Activated CD4-positive, alpha-beta memory T cell treated with anti-CD3 and anti-CD28 coated beads for 36 hours (primary cell): ENCODE results near the gene SLC25A19. TPM values are rescaled to one million over a fixed set of nuclear protein-coding genes. Genes with fewer than 3 reads are reported as not detected.
A peak's percentile ranks its signal among the peaks of the same experiment; 100 is the strongest.
"Not testable (repeated sequence)": the region's sequence is repeated elsewhere in the genome, so short reads cannot be mapped to it uniquely, and the experiment has no call there.

Experiments
- CTCF ChIA-PET: fragments of 350-600 bp; sonication (Branson Sonifier 250); formaldehyde crosslinking; loops from one replicate; lab custom pipeline; 2021; ENCODE audit warnings: antibody characterized with exemption, inconsistent platforms; lab: Charles Lee
- POLR2A ChIA-PET: fragments of 350-600 bp; sonication (Branson Sonifier 250); formaldehyde crosslinking; loops from one replicate; lab custom pipeline; 2021; ENCODE audit warnings: antibody characterized with exemption; lab: Charles Lee
- DNase-seq: peaks from one replicate; pipeline ENCODE4 v3.0.0-alpha.2; 2020
- H3K27ac Mint-ChIP-seq: one replicate; pipeline ENCODE4 v1.8.0; 2021; ENCODE audit warnings: mixed read lengths
- H3K27me3 Mint-ChIP-seq: one replicate; pipeline ENCODE4 v1.8.0; 2021; ENCODE audit warnings: mixed read lengths
- H3K36me3 Mint-ChIP-seq: one replicate; pipeline ENCODE4 v1.8.0; 2021; ENCODE audit warnings: mixed read lengths
- H3K4me1 Mint-ChIP-seq: one replicate; pipeline ENCODE4 v1.8.0; 2021; ENCODE audit warnings: low read depth, mixed read lengths
- H3K4me3 Mint-ChIP-seq: one replicate; pipeline ENCODE4 v1.8.0; 2021; ENCODE audit warnings: mild to moderate bottlenecking, mixed read lengths
- H3K9me3 Mint-ChIP-seq: one replicate; pipeline ENCODE4 v1.8.0; 2021; ENCODE audit warnings: mixed read lengths
- intact Hi-C: fragments of 100-400 bp; cut with micrococcal nuclease; formaldehyde crosslinking; loops from one replicate; pipeline ENCODE4 v1.15.1; 2023
- total RNA-seq, 2 experiments: library from RNA; stranded (reverse); gene quantifications; one replicate each; pipeline ENCODE4 v1.2.3, GENCODE V29; 2021

Gene SLC25A19
- total RNA-seq, 2 experiments from 2014 or later, result 57.9 to 62.3 TPM

- H3K9me3 Mint-ChIP-seq, intact Hi-C loops, CTCF ChIA-PET: not testable (repeated sequence)
These were observed 33.1 kb downstream of the SLC25A19 start for GRCh38 chr17:75255954-75256698.

GRCh38 chr17:75252039-75252816 lies 37.0 kb downstream of the SLC25A19 start:
- peaks cover 75% of the 10 kb centered on the region for H3K4me1 Mint-ChIP-seq
- H3K4me3 Mint-ChIP-seq, result no peak overlapping the region
- intact Hi-C loops, result no loop called here
- H3K9me3 Mint-ChIP-seq, result no peaks in the 10 kb centered on the region
- H3K27ac Mint-ChIP-seq, result peak overlapping the region; percentile 90
- H3K36me3 Mint-ChIP-seq, result peaks cover 3% of the 10 kb centered on the region
- no peak for DNase-seq
- POLR2A ChIA-PET, result interaction anchor here (0.6 to 1.4 kb wide), 2 partner anchors 9 to 61 kb away, joined by 3 to 10 read pairs; partner anchors contain the start of genes GGA3 and MRPS7
- CTCF ChIA-PET, result interaction anchor here (0.6 to 1.0 kb wide), 2 partner anchors 9 to 192 kb away, joined by 3 to 7 read pairs; partner anchors contain the start of genes GGA3 and MRPS7
- H3K27me3 Mint-ChIP-seq, result no peaks in the 10 kb centered on the region

More at GRCh38 chr17:75255954-75256698, 33.1 kb downstream of the SLC25A19 start:
- Mint-ChIP-seq H3K4me1 (peaks cover 78% of the 10 kb centered on the region), H3K27ac (peak overlapping the region; percentile 10)
- H3K36me3 Mint-ChIP-seq, POLR2A ChIA-PET, H3K4me3 Mint-ChIP-seq, H3K27me3 Mint-ChIP-seq, DNase-seq: not testable (repeated sequence)

GRCh38 chr17:75250009-75250471 lies 39.2 kb downstream of the SLC25A19 start:
- H3K4me1 Mint-ChIP-seq, result peaks cover 64% of the 10 kb centered on the region
- H3K27me3 Mint-ChIP-seq, result no peaks in the 10 kb centered on the region
- CTCF ChIA-PET, result interaction anchor here (0.7 to 3.6 kb wide), 10 partner anchors 10 to 162 kb away, joined by 3 to 48 read pairs (median 8); partner anchors contain the start of genes GGA3, MIF4GD, MRPS7 and SLC25A19
- no peaks in the 10 kb centered on the region for H3K9me3 Mint-ChIP-seq
- peak overlapping the region; percentile 58 for H3K4me3 Mint-ChIP-seq
- peak overlapping the region; percentile 90 for H3K27ac Mint-ChIP-seq
- DNase-seq, result peak; percentile 91
- POLR2A ChIA-PET, result interaction anchor here (0.9 to 4.3 kb wide), 9 partner anchors 9 to 147 kb away, joined by 3 to 74 read pairs (median 5); partner anchors contain the start of genes GGA3, MIF4GD and MRPS7
- peaks cover 20% of the 10 kb centered on the region for H3K36me3 Mint-ChIP-seq
- intact Hi-C loops, result loop anchor here (1.0 kb wide), 2 partner anchors 11 to 39 kb away; partner anchors contain the start of genes GGA3, MRPS7 and SLC25A19

- Mint-ChIP-seq H3K27ac (peak overlapping the region; percentile 90), H3K4me1 (peaks cover 65% of the 10 kb centered on the region), H3K36me3 (peaks cover 21% of the 10 kb centered on the region), H3K4me3 (peak overlapping the region; percentile 58), H3K9me3 (no peaks in the 10 kb centered on the region), H3K27me3 (no peaks in the 10 kb centered on the region)
- intact Hi-C loops, result no loop called here
- ChIA-PET POLR2A (interaction anchor here (0.6 to 4.3 kb wide), 10 partner anchors 8 to 147 kb away, joined by 3 to 74 read pairs (median 5); partner anchors contain the start of genes GGA3, MIF4GD and MRPS7), CTCF (interaction anchor here (1.1 to 3.6 kb wide), 8 partner anchors 10 to 162 kb away, joined by 3 to 48 read pairs (median 10); partner anchors contain the start of genes GGA3, MIF4GD, MRPS7 and SLC25A19)
- no peak for DNase-seq
These were observed 39.7 kb downstream of the SLC25A19 start for GRCh38 chr17:75249564-75249963.

GRCh38 chr17:75246404-75246803 lies 42.8 kb downstream of the SLC25A19 start:
- H3K9me3 Mint-ChIP-seq, result no peaks in the 10 kb centered on the region
- H3K27ac Mint-ChIP-seq, result peak overlapping the region; percentile 32
- no peaks in the 10 kb centered on the region for H3K27me3 Mint-ChIP-seq
- POLR2A ChIA-PET, result interaction anchor here (0.6 to 1.4 kb wide), 3 partner anchors 22 to 41 kb away, joined by 3 read pairs; partner anchors contain the start of gene NUP85
- no peak overlapping the region for H3K4me3 Mint-ChIP-seq
- no peak for DNase-seq
- intact Hi-C loops, result loop anchor here (2.0 kb wide), 1 partner anchor 24 kb away; the partner anchor contains the start of gene MIF4GD
- peaks cover 71% of the 10 kb centered on the region for H3K4me1 Mint-ChIP-seq
- H3K36me3 Mint-ChIP-seq, result peaks cover 46% of the 10 kb centered on the region
- CTCF ChIA-PET, result interaction anchor here (0.6 to 2.0 kb wide), 3 partner anchors 15 to 116 kb away, joined by 3 to 10 read pairs (median 6); partner anchors contain the start of genes GGA3, MIF4GD and MRPS7

- Mint-ChIP-seq H3K36me3 (peaks cover 55% of the 10 kb centered on the region), H3K27me3 (no peaks in the 10 kb centered on the region), H3K4me1 (peaks cover 68% of the 10 kb centered on the region), H3K27ac (peak overlapping the region; percentile 65), H3K9me3 (no peaks in the 10 kb centered on the region), H3K4me3 (no peak overlapping the region)
- ChIA-PET POLR2A (interaction anchor here (1.0 to 3.8 kb wide), 3 partner anchors 16 to 44 kb away, joined by 3 to 45 read pairs (median 3); partner anchors contain the start of genes GGA3, MIF4GD, MRPS7 and SLC25A19), CTCF (interaction anchor here (1.0 kb wide), 1 partner anchor 30 kb away, joined by 3 read pairs; no protein-coding TSS in a partner anchor)
- intact Hi-C loops, result no loop called here
- DNase-seq, result no peak
These were observed 44.2 kb downstream of the SLC25A19 start for GRCh38 chr17:75245011-75245410.

- Mint-ChIP-seq H3K27me3 (no peaks in the 10 kb centered on the region), H3K27ac (peak overlapping the region; percentile 65), H3K9me3 (no peaks in the 10 kb centered on the region), H3K36me3 (peaks cover 60% of the 10 kb centered on the region), H3K4me1 (peaks cover 61% of the 10 kb centered on the region), H3K4me3 (peak overlapping the region; percentile 30)
- ChIA-PET CTCF (interaction anchor here (1.0 to 1.2 kb wide), 3 partner anchors 26 to 130 kb away, joined by 3 to 4 read pairs (median 3); partner anchors contain the start of gene MIF4GD), POLR2A (interaction anchor here (1.0 to 3.8 kb wide), 3 partner anchors 17 to 45 kb away, joined by 3 to 45 read pairs (median 3); partner anchors contain the start of genes GGA3, MIF4GD, MRPS7 and SLC25A19)
- DNase-seq, result peak; percentile 44
- intact Hi-C loops, result no loop called here
These were observed 44.9 kb downstream of the SLC25A19 start for GRCh38 chr17:75244133-75244866.

- peak; percentile 70 for DNase-seq
- POLR2A ChIA-PET, result interaction anchor here (0.5 to 3.8 kb wide), 8 partner anchors 7 to 163 kb away, joined by 3 to 45 read pairs (median 6); partner anchors contain the start of genes ARMC7, GGA3, GRB2 and MIF4GD
- peak overlapping the region; percentile 45 for H3K4me3 Mint-ChIP-seq
These were observed 46.7 kb downstream of the SLC25A19 start for GRCh38 chr17:75242461-75243042.

GRCh38 chr17:75241996-75242460 lies 47.2 kb downstream of the SLC25A19 start:
- Mint-ChIP-seq H3K4me1 (peaks cover 59% of the 10 kb centered on the region), H3K36me3 (peaks cover 70% of the 10 kb centered on the region), H3K9me3 (no peaks in the 10 kb centered on the region), H3K27ac (peak overlapping the region; percentile 87), H3K4me3 (peak overlapping the region; percentile 45), H3K27me3 (no peaks in the 10 kb centered on the region)
- ChIA-PET POLR2A (interaction anchor here (1.0 to 3.8 kb wide), 6 partner anchors 8 to 164 kb away, joined by 3 to 45 read pairs (median 8); partner anchors contain the start of genes ARMC7, GGA3, GRB2 and MIF4GD), CTCF (interaction anchor here (0.6 to 7.3 kb wide), 14 partner anchors 7 to 281 kb away, joined by 3 to 60 read pairs (median 4); partner anchors contain the start of genes GGA3, GRB2, MIF4GD and MRPS7)
- peak; percentile 76 for DNase-seq
- intact Hi-C loops, result no loop called here

More at GRCh38 chr17:75242461-75243042, 46.7 kb downstream of the SLC25A19 start:
- intact Hi-C loops, result no loop called here
- H3K4me1 Mint-ChIP-seq, result peaks cover 61% of the 10 kb centered on the region
- no peaks in the 10 kb centered on the region for H3K9me3 Mint-ChIP-seq
- CTCF ChIA-PET, result interaction anchor here (0.6 to 7.3 kb wide), 12 partner anchors 7 to 282 kb away, joined by 3 to 60 read pairs (median 5); partner anchors contain the start of genes GGA3, GRB2, MIF4GD and MRPS7
- H3K27ac Mint-ChIP-seq, result peak overlapping the region; percentile 87
- H3K36me3 Mint-ChIP-seq, result peaks cover 69% of the 10 kb centered on the region
- no peaks in the 10 kb centered on the region for H3K27me3 Mint-ChIP-seq
